GM21447 (cell line): ENCODE data around the gene ITGAL.
"Not testable (repeated sequence)": the region's sequence is repeated elsewhere in the genome, so short reads cannot be mapped to it uniquely, and the experiment has no call there.

ENCODE experiments used
- ATAC-seq: cut with Tn5 transposase; IDR thresholded peaks from one replicate; pipeline ENCODE4 v1.9.1; 2021; ENCODE audit not compliant: unreplicated experiment

ITGAL gene

GRCh38 chr16:30472328-30472942 lies at the start of gene ITGAL:
Gene ITGAL, plus strand, starts transcription at chr16:30472742. Its CDS starts 96 bp downstream, at chr16:30472838.
- peak; percentile 44 for ATAC-seq

GRCh38 chr16:30428055-30428454 lies 44.5 kb upstream of the ITGAL start:
- ATAC-seq, result no peak

DNA sequence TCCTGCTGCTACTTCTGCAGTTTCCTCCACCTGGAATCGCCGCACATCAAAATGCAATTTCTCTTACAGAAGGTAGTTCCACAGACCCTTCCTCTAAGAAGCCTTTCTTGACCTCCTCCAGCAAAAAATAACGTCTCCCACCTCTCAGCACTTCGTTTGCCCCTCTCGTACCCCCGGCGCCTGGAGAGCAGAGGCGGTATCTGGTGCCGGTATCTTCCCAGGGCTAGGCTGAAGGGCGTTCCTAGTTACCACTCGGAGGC lies 43.2 kb upstream of the ITGAL start:
- ATAC-seq, result peak; percentile 16

DNA sequence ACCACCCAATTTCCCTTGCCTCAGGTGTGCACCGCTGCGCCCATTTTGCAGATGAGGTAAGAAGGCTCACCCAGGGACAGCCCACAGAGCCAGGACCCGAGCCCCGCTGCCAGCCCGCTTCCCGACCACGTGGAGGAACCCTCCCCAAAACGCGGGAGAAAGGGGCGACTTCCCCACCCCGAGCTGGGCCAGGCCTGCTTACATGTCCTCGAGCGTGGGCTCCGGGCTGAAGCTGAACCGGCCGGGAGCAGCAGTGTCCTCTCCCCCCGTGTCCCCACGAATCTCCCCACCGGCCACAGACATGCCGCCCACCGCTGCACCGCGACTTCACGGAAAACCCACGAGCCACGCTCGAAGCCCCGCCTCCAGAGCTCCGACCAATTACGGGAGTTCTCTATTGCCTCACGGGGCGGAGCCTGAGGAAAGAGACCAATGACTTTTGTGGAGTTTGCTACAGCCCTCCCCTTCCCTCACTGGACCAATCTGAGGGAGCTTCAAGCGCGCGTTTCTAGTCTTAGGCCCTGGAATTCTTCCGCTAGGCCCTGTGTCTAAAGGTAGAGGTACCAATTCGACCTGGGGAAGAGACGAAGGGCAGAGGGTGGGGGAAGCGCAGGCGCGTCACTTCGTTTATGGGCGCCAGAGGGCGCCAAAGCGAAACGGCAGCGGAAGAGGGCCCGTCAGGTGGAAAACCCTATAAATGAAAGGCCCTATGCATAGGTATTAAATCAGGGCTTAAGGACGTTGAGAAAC lies 42.7 kb upstream of the ITGAL start, which contains the start of gene DCTPP1:
Gene DCTPP1 (minus strand): TSS at position 353 of the 750 bp plus-strand sequence. CDS start 50 bp downstream, at position 303.
- peak; percentile 93 for ATAC-seq

- ATAC-seq, result peak; percentile 2
These were observed 42.0 kb upstream of the ITGAL start for GRCh38 chr16:30430428-30430970.

- no peak for ATAC-seq
These were observed 37.7 kb upstream of the ITGAL start for GRCh38 chr16:30434852-30435251.

DNA sequence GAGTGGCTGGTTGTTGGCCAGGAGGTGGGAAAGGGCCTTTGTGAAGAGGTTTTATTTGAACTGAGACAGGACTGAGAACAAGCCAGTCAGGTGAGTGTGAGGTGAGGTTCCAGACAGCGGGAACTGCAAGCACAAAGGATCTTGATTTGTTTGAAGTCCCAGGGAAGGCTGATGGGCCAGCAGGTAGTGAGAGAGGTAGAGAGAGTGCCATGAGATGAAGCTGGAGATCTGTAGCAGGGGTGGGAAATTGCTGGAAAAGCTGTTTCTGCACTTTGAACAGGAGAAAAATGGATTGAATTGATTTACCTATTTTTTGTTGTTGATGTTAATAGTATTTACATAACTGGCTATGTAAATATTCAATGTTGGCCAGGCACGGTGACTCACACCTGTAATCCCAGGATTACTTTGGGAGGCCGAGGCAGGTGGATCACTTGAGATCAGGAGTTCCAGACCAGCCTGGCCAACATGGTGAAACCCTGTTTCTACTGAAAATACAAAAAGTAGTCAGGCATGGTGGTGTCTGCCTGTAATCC lies 35.0 kb upstream of the ITGAL start:
- no peak for ATAC-seq

- no peak for ATAC-seq
These were observed 33.7 kb upstream of the ITGAL start for GRCh38 chr16:30438835-30439234.

- no peak for ATAC-seq
These were observed 32.7 kb upstream of the ITGAL start for GRCh38 chr16:30439720-30440348.

GRCh38 chr16:30443631-30444030 lies 28.9 kb upstream of the ITGAL start:
- no peak for ATAC-seq

DNA sequence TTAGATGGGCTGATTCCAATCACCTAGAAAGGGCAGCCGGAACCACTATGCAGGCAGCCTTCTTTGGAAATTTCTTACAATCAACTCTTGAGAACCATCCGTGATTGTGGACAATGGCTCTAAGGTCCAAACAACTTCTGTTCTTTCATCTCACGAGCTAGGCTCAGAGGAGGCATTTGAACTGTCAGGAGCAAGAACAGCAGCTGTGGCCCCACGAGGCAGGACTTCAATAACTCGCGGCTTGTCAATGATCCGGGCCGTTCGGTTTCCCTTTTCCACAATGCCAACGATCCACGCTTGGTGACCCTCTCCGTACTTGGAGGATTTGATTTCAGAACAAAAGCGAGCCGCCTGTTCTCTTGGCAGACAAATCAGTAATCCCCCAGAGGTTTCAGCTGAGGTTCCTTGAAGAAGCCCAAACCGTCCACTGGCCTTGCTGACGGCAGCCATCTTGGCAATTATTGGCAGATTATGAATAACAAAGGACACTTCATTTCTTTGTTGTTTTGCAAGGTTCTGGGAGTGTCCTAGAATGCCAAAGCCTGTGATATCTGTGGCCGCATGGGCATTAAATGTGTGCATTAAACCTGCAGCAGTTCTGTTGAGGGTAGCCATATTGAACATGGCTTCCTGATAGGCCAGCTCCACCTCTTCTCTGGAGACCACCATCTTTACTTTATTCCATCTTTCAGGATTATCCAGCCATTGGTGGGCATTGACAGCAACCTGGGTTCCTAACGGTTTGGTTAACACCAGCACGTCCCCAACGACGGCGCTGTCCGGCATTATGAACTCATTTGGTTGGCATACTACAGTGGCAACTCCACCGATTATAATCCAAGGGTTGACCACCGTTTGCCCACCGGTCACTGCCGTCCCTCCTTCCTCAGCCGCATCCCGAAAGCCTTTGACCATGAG lies 28.1 kb upstream of the ITGAL start:
- no peak for ATAC-seq

DNA sequence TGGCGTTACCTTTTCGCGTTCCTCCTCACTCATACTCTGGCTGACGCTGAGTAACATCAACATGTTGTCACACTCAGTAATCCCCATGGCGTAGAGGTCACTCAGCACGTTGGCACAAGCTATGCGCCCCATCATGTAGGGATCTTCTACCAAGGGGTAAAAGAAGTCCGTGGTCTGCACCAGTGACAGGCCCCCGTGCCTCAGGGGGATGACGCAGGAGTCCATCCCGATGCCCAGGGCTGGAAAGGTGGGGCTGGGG lies 27.5 kb upstream of the ITGAL start:
- ATAC-seq, result no peak

DNA sequence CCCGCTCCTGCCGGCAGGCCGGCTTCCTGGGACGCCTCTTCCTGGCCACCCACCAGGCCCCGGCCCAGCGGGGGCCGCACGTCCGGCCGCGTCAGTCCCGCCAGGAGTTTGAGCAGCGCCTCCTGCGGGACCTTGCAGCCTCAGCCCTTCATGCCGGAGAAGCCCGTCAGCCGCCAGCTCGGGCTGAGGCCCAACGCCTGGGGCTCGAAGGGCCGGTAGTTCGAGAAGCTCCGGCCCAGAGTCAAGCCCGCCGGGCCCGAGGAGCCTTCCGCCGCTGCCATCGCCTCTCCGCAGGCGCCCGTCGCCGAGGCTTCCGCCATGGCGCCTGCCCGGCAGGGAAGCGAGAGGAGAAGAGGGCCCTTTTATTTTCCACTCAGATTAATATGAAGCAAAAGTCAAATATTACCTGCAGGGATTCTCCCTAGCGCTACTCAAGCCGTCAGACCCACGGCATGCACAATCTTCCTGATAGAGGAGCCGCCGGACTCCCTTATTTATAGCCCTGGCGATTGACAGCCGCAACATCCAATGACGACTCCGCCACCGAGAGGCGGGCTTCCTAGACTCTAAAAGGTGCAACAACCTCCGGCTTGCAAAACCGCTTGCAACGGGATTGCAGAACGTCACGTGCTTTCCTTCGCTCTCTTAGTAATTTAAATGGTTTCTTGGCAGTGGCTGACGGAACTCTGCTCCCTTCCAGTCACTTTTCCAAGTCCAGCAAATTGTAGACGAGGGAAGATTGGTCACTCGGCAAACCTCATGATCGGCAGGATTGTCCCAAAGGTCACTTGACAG lies 26.9 kb upstream of the ITGAL start, which contains the start of gene SEPHS2:
Gene SEPHS2 (minus strand): TSS at position 467 of the 795 bp plus-strand sequence. CDS start 147 bp downstream, at position 320.
- peak; percentile 89 for ATAC-seq

DNA sequence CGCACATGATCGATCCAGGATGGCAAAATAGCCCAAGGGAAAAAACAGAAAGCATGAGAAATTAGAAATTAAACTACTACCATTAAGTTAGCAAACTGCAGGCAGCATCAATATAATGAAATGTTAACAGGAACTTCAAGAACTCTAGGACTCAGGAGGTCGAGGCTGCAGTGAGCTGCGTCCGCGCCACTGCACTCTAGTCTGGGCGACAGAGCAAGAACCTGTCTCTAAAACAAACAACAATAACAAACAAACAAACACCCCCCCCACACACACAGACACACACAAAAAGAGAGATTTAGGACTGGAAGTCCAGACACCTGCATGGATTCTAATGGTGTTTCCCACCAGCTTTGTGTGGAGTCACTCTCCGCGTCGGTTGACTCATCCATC lies 26.3 kb upstream of the ITGAL start:
- no peak for ATAC-seq

GRCh38 chr16:30447512-30448226 lies 24.9 kb upstream of the ITGAL start:
- no peak for ATAC-seq

DNA sequence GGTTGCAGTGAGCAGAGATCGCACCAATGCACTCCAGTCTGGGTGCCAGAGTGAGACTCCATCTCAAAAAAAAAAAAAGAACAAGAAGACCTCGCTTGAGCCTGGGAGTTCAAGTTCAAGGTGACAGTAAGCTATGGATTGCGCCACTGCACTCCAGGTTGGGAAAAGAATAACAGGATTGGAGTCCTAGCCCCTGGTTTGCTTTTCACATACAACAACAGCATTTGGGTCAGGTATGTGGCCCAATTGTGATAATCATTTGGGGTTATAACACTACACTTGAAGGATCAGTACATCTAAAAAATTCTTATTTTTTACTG lies 23.5 kb upstream of the ITGAL start:
- no peak for ATAC-seq

DNA sequence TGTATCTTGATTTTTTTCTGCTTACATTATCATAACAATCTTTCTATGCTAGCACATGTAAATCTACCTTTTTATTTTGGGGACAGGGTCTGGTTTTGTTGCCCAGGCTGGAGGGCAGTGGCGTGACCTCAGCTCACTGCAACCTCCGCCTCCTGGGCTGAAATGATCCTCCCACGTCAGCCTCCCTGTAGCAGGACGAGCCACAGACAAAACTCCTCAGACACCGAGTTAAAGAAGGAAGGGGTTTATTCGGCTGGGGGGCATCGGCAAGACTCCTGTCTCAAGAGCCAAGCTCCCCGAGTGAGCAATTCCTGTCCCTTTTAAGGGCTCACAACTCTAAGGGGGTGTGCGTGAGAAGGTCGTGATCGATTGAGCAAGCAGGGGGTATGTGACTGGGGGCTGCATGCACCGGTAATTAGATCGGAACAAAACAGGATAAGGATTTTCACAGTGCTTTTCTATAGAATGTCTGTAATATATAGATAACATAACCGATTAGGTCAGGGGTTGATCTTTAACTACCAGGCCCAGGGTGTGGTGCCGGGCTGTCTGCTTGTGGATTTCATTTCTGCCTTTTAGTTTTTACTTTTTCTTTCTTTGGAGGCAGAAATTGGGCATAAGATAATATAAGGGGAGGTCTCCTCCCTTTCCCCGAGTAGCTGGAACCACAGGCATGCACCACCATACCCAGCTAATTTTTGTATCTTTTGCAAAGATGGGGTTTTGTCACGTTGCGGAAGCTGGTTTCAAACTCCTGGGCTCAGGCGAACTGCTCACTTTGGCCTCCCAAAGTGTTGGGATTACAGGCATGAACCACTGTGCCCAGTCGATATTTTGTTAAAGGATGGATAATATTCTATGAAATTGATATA lies 19.6 kb upstream of the ITGAL start:
- not testable (repeated sequence) for ATAC-seq

- no peak for ATAC-seq
These were observed 16.2 kb upstream of the ITGAL start for GRCh38 chr16:30456302-30456701.

GRCh38 chr16:30457256-30457655 lies 15.3 kb upstream of the ITGAL start:
- no peak for ATAC-seq
